Suppressor macrophage treated with lipopolysaccharide for 4 hours (primary cell): Measurements from ENCODE around the gene NUP88.
"Not testable (repeated sequence)": the region's sequence is repeated elsewhere in the genome, so short reads cannot be mapped to it uniquely, and the experiment has no call there.

Experiments
- DNase-seq: peaks from one replicate; pipeline ENCODE4 v3.0.0-alpha.2; 2020

Gene NUP88

DNA sequence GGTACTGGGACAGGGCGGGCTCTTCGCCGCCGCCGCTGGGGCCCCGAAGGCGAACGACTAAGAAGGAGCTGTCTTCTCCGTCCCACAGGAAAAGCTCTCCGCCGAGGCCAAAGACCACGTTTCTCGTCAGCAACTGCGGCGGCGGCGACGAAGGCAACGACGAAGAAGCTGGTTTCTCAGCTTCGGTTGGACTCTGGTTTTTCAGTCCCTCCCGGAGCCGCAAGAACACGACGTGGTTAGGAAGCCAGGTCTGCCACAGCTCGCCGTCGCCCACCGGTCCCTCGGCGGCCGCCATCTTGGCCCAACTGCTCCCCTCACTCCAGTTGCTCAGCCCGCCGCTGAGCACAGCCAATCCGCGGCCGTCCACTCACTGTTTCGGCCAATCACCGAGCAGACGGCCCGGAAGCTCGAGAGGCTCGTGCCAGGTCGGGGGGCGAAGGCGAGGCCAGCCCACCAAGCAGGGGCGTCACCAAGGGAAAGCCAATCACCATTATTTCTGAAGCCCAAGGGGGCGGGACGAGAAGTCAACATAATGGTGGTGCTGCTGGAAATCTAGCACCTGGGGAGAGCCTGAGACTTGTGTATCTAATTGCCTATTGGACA, at the start of gene NUP88:
TSS of gene NUP88 (minus strand) at position 307 of the 603 bp plus-strand sequence. CDS start at position 295, 12 bp downstream.
- peak; percentile 92 for DNase-seq

DNA sequence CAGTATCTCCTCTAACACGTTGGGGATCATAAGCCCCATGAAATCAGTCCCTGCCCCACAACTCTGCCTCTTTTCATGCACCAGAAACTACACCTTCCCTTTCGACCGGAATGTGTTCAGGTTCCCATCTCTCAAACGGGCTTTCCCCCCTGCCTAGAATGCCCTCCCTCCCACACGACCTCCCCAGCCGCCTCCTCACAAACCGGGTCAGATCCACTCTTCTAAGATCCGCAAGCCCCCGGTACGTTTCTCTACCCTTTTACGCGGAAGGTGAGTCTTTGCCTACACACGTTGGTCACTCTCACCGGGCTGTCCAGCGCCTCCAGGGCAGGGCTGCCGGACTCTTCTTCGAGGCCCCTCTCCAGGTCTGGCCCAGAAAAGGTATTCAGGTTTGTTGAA, 48.6 kb upstream of the NUP88 start:
- DNase-seq, result no peak

DNA sequence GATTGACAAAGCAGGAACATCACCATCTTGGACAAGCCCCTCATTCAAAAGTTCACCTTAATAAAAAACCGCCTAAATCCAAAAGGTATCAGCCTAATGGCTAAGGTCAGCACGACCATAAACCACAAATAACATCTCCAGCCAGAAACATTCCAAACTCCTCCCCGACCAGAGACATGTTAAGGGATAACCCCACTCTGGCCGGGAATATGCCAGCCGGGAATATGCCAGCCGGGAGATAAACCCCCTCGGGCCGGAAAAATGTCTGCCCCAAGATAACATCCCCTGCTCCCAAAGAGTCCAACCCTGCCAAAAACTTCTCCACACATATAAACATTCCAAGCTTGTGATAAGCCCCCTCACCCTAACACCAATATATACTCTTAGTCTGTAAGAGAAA, 48.0 kb upstream of the NUP88 start:
- DNase-seq, result no peak

DNA sequence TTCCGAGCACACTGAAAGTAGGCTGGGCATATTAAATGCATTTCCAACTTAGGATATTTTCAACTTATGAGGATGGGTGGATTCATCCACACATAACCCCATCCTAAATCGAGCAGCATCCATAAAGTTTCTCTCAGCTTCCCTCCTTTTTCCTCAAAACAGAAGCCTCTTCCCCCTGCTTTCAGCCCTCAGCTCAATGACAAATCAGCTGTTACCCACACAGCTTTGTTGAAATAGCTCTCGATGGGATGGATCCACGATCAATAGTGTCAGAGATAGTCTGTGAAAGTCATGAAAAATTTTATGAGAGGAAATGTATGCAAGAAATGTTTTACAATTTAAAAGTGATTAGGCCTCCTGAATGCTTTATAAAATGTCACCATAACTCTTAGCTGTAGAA, 46.8 kb upstream of the NUP88 start:
- DNase-seq, result no peak

DNA sequence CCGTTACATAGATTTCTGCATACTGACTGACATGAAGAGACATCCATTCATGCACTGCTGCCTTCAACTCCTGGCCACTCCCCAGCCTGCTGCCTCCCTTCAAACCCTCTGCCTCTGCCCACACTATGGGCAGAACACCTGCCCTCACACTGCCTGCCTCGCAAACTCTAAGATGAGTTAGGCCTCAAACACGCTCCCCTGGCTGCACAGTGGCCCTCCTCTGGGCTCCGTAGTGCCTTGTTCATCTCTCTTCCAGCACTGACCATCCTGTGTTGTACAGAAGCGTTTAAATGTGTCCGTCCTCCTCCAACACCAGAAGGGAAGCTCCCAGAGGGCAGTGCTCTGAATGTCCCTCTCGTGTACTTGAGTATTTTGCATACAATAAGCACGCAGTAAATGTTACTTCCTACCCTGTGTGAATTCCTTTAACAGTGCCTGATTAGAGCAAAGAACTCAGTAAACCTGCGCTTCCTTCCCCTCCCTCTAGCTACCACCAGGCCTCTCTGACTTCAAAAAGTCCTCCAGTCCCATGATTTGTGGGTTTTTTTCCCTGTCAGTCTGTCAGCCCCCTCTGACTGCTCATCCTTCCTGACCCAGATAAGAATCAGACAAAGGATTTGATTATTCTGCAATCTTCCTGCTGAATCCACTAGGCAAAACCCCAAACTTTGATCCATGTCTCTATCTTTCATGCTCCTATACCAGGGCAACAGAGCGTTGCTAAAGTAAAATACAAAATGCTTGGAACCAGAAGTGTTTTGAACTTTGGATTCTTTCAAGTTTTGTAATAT, 45.5 kb upstream of the NUP88 start:
- DNase-seq, result no peak

DNA sequence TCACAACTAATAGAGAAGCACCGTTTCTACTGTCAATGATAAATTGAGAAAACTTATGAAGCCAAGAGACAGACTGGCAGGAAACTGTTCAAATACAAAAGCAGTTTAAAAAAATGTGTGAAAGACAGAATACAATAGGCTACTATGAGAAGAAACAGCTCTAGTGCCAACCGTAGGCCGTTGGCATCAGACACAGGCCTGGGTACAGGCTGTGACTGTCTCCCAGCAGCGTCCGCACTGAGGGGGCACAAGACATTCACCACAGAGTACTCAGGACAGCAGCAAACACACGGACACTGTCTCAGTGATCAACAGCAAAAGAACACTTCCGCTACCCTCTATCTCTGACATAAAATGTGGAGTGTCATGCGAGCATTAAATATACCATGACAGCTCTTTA, 27.3 kb upstream of the NUP88 start:
- no peak for DNase-seq

DNA sequence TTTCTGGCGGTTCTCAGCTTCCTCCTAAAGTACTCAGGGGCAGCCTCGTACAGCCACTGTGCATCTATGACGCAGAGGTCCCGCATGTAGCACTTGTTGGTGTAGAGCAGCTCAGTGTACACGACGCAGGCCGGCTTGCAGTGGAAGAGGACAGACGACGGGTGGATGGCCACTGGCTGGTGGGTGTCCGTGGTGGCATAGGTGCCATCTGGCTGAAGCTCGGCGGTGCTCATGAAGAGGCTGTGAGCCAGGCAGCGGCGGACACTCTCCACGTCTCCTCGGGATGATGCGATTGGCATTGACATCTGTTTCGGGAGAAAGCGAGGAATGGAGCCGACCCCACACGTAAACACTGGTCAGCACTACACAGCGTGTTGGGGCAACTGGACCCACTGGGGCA, 24.7 kb upstream of the NUP88 start:
- no peak for DNase-seq

DNA sequence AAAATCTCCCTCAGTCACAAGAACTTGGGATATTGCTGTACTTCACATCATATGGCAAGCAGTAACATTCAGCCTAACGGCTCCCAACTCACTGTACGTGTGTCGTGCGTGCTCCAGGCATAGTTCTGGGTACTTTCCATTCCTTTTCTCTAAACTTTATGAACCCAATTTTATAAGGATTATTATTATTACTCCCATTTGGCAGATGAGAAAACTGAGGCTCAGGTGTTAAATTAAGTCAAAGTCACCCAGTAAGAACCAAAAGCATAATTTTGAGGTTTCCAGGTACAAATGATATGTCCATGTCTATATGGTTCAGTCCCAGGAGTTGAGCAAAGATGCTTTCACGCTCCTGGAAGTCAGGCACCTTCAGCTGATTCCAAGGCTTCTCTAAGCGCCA, 24.3 kb upstream of the NUP88 start:
- no peak for DNase-seq

DNA sequence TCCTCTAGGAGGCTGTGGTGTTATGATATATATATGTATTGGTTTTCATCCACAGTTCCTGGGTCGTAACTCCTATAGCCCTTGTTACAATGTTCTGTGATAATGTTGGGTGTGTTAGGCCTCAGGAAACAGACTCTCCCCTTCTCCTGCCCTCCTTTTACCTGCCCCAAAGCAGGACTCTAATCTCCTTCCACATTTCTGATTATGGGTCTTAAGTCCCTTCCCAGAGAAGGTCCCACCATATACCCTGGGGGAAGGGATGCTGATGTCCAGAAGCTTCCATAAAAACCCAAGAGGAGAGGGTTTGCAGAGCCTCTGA, 19.9 kb upstream of the NUP88 start:
- no peak for DNase-seq

DNA sequence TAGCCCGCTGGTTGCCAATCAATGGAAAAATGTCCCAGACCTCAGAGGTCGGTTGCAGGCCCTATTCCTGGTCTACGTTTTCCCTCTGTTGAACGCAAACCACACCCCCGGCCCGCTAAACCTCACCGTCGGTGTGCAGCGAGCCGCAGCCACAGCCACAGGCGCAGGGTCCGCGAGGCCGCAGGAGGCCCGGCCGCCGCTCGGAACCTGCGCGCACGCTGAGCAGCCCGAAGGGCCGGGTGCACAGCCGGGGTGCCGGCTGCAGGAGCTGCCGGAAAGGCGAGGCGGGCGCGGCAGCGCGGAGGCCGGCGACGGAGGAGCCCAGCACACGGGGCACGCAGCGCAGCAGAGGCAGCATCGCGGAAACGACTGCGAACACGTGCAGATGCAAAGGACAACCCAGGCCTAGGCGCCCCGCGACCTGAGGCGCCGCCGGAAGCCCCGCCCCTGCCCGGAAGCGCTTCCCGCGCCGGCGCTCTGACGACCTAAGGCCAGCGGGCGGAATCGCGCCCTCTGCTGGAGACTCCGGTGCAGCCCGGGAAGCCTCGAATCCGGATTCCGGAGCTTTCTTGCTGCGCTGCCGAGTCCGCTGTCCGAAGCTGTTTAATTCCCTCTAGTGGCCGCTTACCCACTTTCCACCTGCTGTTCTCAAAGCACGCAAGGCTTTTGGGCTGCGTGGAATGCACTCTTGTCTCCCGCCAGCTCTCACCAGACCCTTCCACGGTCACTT, 19.4 kb upstream of the NUP88 start, which contains the start of gene C1QBP:
TSS of gene C1QBP (minus strand) at position 440 of the 730 bp plus-strand sequence. CDS start at position 358, 82 bp downstream.
- peak; percentile 98 for DNase-seq

DNA sequence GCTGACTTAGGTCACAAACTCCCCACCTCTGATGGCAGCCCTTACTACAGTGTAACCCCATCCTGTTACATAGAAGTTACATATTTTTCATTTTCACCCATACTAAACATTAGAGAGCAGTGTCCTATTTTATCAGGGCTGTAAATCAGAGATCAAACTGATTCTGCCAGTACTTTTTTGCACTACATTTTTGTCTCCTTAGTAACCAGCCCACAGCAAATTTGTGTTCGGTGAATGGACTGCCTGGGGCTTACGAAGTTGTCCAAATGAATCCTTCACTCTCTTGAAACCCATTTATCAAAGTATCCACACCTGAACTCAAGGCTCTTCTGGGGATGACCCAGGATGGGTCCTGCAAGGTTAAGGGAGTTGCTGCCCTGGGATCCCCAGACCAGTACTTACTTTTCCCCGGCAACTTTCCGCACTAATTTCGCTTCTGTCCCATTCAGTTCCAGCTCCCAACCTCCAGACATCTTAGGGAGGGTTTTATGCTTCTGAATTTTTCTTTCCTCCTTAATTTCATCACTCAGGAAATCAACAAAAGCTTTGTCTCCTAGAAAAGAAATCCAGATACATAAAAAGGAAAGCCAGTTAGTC, 18.4 kb upstream of the NUP88 start:
- DNase-seq, result no peak

DNA sequence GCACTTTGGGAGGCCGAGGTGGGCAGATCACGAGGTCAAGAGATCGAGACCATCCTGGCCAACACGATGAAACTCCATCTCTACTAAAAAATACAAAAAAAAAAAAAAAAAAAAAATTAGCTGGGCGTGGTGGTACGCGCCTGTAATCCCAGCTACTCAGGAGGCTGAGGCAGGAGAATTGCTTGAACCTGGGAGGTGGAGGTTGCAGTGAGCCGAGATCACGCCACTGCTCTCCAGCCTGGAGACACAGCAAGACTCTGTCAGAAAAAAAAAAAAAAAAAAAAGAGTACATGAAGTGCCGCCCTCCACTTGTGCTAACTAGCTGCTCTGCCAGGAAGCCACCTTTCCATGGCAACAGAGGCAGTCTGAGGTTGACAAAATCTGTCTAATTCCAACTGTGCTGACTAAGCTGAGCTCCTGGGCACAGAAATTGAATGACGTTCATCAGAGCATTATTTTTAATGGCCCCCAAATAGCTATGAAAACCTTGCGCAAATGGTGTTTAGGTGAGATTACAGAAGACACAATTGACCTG, 16.4 kb upstream of the NUP88 start:
- DNase-seq, result not testable (repeated sequence)

DNA sequence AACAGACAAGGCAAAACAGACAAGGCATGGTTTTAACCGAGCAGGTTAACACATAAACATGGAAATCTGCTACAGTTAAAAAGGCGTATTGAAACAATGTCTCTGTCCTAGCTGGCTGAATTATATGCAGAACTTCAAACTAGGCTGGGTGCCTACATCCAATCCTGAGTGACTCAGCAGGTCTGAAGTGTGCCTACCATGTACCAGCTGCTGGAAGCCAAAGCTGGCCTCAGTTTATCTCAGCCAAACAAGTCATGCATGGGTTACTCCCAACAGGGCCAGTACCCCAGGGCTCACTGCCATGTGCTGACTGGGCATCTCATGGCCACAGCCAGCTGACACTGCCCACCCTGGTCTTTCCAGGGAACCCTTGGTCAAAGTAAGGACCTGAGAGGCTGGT, 15.5 kb upstream of the NUP88 start:
- no peak for DNase-seq

DNA sequence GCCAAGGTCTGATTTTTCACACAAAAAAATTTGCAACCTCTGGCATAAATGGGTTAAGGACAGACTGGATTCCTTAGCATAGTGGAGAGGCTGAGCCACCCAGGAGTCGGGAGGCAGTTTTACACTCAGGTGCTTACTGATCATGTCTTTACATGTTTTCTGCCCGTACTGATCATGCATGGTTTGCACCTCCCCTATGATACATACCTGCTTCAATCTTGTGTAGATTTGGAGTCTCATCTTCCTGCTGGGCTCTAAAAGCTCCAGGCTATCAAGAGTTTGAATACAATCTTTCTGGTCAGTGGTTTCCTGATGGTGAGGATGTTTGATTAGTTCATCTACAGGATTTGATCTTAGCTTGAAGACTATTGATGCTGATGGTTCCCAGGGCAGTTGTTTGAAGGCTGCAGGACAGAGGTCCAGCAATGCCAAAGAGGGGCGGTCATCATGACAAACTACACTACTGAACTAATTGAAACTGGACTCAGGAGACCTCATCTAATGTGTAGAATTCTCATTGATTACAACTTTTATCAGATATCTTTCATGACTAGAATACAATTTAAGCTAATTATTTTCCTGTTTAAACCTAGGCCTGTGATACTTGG, 12.6 kb upstream of the NUP88 start:
- DNase-seq, result no peak

DNA sequence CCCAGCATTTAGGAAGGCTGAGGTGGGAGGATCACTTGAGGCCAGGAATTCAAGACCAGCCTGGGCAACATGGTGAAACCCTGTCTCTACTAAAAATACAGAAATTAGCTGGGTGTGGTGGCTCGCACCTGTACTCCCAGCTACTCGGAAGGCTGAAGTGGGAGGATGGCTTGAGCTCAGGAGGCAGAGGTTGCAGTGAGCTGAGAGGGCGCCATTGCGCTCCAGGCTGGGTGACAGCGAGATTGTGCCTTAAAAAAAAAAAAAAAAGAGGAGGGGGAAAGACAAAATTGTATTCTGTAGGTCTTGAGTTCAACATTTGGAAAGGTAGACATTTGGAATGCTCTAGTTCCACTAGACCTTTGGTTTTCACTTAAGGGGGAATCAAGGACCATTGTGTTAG, 11.8 kb upstream of the NUP88 start:
- DNase-seq, result not testable (repeated sequence)

DNA sequence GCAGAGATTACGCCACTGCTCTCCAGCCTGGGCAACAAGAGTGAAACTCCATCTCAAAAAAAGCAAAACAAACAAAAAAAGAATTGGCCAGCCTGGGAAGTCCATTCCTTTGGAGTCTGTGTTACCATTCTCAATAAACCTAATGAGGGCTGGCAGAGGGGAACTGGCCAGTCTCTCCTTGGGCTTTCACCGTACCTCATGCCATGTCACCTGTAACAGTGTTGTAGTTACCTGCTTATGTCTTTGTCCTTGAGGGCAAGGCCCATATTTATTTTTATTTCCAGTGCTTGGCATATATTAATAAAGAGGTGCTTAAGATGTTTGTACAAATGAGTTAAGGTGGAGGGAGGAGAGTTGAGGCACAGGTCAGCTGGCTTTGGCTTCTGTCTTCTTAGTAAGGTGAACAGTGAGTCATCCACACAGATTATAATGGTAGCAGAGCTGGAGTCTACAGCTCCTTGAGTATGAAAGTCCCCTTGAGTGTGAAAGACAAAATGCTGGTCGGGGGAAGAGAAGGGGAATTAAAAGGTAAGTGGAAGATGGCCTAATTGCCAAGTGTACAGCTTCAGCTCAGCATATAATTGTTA, 11.0 kb upstream of the NUP88 start:
- no peak for DNase-seq

DNA sequence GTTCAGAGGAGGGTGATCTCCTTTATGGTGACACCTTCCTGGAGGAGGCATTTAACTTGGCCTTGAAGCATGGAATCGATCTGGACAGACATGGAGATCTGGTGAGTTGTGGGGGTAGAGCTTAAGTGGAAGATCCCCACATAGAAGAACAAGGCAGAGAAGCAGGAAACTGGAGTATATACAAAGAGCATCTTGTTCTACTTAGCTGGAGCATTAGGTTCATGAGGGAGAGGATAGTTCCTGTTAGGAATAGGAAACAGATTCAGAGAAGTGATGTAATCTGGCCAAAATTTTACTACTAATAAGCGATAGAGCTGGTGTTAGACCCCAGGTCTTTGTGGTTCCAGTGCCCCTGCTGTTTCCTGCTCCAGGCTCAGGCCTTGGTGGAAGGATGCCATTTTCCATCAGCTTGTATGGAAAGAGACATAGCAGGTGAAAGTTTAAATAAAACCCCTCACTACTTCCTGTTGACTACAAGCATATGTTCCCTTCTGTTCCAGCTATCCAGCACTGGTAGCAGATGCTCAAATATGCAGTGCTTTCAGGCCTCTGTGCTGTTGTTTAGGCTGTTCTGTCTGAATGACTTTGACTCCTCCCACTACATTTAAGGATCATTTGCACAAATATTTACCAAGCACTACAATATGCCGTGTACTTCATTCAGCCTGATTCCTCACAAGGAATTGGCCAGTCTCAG, 9.9 kb upstream of the NUP88 start:
- DNase-seq, result no peak

DNA sequence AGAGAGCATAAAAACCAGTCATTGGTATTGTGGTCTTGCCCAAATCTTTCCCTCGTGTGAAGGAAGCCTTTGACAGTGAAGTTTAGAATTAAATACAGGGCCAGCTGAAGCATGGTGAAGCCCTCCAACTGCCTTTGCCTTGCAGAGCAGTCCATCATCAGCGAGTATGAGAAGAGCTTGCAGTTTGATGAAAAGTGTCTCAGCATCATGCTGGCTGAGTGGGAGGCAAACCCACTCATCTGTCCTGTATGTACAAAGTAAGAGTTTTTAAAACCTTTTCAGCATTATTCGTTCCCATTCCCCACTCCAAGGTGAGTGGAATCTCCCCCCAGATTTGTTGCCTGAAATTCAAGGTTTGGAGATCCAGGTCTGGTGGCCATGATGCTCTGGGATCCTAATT, 6.4 kb upstream of the NUP88 start:
- no peak for DNase-seq

DNA sequence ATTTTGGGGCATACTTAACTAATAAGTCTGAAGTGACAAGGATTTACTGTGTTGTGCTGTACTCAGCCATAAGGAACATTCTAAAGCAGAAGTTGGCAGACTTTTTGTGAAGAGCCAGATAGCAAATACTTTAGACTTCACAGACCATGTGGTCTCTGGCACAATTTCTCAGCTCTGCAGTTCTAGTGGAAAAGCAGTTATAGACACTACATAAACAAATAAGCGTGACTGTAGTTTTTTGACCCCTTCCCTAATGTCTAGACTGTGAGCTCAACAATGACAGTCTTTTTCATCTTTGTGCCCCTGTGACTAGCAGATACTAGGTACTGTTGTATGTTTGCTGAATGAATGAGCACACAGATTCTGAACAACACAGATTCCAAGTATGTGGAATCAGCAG, 5.4 kb upstream of the NUP88 start:
- DNase-seq, result no peak

DNA sequence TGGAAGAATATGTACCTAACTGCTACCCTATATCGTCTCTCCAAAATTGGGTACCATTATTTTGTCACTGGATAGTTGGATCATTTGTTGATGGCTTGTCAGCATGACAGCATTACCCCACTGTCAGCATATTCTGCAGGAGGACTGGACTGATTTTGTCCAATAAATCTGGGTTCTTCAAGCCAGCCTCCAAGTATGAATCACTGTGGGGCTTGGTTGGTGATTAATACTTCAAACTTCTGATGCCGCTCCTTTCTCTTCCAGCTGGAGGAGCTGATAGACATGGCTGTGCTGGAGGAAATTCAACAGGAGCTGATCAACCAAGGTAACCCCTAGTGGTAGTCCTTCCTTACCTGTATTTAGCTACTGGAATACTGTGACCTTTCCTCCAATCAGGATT, 3.0 kb upstream of the NUP88 start:
- DNase-seq, result no peak

DNA sequence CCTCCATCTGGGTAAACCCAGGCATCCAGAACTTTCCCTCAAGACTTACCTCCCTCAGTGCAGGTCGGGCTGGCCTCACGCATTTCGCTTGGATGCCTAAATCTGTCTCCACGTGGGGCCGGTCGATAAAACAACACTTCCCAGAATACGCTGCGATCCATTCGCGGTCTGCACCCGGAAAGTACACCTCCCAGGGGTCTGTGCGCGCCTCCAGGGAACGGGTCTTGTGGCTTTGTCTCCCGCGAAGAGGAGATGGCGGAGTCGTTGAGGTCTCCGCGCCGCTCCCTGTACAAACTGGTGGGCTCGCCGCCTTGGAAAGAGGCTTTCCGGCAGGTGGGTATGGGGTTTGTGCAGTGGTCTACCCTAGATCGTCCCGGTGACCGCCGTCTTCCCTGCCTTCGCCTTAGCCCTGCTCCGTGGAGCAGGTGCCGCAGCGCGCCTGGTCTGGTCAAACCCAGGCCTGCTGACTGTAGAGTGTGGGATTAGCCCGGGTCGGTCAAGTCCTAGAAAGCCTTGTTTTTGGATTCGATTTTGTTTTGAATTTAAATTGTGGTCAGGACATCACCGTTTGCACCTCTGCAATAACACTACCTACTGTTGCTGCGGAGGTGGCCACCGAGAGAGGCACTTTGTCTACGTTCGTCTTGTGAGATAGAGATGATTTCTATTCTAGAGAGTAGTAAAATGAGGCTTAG, 644 bp upstream of the NUP88 start, which contains the start of gene RPAIN:
TSS of gene RPAIN (plus strand) at position 224 of the 695 bp plus-strand sequence. CDS start at position 253, 29 bp downstream.
- peak; percentile 77 for DNase-seq
